Measurements from ENCODE around the gene C8G.
A peak's percentile ranks its signal among the peaks of the same experiment; 100 is the strongest.

The C8G gene

DNA sequence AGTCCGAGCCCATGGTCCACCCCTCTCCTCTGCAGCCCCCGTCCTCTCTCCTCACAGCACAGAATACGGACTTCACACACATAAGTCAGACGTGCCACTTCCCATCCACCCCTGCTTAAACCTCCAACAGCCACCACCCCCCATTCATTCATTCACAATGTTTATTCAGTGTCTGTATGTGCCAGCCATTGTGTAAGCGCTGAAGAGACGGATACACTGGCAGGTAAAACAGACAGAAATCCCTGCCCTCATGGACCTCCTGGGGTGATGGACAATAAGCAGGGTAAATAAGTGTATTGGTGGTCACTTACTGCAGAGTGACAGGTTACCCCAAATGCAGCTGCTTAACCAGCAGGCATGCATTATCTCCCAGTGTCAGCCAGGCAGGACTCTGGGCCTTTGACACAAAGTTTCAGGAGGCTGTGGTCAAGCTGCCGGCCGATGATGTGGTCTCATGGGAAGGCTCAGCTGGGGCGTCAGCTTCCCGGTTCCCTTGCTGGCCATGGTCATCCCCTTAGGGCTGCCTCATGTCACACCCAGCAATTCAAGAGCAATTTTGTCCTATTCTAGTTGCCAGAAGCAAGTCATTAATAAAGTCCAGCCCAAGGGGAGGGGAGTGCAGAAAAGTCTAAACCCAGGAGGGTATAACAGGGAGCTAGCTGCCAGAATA lies 45.3 kb downstream of the C8G start:
- peaks cover 38% of the 10 kb centered on the region for H3K27me3 ChIP-seq (ENCODE audit: control insufficient read depth, insufficient read depth, low read length)
- H3K4me1 ChIP-seq (ENCODE audit: control insufficient read depth, insufficient read depth, low read length) = no peaks in the 10 kb centered on the region
- H3K27ac ChIP-seq (ENCODE audit: low read depth, low read length) = no peak overlapping the region
- no peak overlapping the region for H3K4me3 ChIP-seq (ENCODE audit: low read depth, low read length)
- H3K9ac ChIP-seq (ENCODE audit: low read depth, low read length) = no peak overlapping the region
- 0 out of 2 replicates have a peak, but pooled peaks cover 7% of the 10 kb centered on the region for H3K36me3 ChIP-seq (ENCODE audit: control insufficient read depth, insufficient read depth, low read length)
- H3K9me3 ChIP-seq (ENCODE audit: control insufficient read depth, insufficient read depth, low read length) = no peaks in the 10 kb centered on the region

DNA sequence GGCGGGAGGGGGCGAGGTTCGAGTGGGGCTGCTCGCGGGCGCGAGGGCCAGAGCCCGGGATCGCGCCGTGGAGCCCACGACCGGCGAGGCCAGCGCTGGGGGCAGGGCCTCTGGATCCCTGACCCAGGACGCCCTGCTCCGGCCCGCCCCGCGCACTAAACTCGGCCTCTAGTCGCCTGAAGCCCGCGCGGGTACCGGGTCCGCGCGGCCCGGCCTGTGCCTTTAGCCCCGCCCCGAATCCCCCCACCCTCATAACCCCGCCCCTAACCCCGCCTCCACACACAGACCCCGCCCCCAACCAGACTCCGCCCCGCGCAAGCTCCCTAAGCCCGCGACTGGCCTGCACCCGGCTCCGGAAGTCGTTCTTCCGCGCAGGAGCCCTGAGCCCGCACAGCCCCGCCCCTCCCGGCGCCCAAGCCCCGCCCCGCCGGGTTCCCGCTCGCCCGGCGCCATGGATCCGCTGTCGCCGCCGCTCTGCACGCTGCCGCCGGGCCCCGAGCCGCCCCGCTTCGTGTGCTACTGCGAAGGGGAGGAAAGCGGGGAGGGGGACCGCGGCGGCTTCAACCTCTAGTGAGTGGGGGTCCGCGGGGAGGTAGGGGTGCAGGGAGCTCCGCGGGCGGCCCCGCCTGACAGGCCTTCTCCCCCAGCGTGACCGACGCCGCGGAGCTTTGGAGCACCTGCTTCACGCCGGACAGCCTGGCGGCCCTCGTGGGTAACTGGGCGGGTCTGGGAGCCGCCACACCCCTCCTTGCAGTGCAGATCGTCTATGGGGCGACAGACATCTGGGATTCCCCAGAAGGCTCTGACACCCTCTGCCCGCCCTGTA lies 47.2 kb downstream of the C8G start, which contains the start of gene PAXX:
TSS of gene PAXX (plus strand) at position 430 of the 826 bp plus-strand sequence. CDS start at position 452, 22 bp downstream.
- Histone ChIP-seq H3K4me3 (ENCODE audit: low read depth, low read length) (peak within 1 kb of the TSS; percentile 80), H3K4me1 (ENCODE audit: control insufficient read depth, insufficient read depth, low read length) (peaks cover 2% of the 10 kb centered on the region; the same call in 1 of the 2 replicates), H3K27ac (ENCODE audit: low read depth, low read length) (peak within 1 kb of the TSS; percentile 68), H3K9ac (ENCODE audit: low read depth, low read length) (peak within 1 kb of the TSS; percentile 48; the same call in 1 of the 2 replicates), H3K36me3 (ENCODE audit: control insufficient read depth, insufficient read depth, low read length) (0 out of 2 replicates have a peak, but pooled peaks cover 7% of the 10 kb centered on the region), H3K9me3 (ENCODE audit: control insufficient read depth, insufficient read depth, low read length) (no peaks in the 10 kb centered on the region), H3K27me3 (ENCODE audit: control insufficient read depth, insufficient read depth, low read length) (peaks cover 40% of the 10 kb centered on the region)

GRCh38 chr9:136992819-136993369 lies 47.9 kb downstream of the C8G start:
- Histone ChIP-seq H3K36me3 (ENCODE audit: control insufficient read depth, insufficient read depth, low read length) (0 out of 2 replicates have a peak, but pooled peaks cover 7% of the 10 kb centered on the region), H3K9ac (ENCODE audit: low read depth, low read length) (0 out of 2 replicates have a peak overlapping the region, but pooled peaks have one; percentile 48), H3K4me3 (ENCODE audit: low read depth, low read length) (peak overlapping the region; percentile 80), H3K27me3 (ENCODE audit: control insufficient read depth, insufficient read depth, low read length) (peaks cover 45% of the 10 kb centered on the region), H3K4me1 (ENCODE audit: control insufficient read depth, insufficient read depth, low read length) (peaks cover 6% of the 10 kb centered on the region; the same call in 1 of the 2 replicates), H3K27ac (ENCODE audit: low read depth, low read length) (no peak overlapping the region), H3K9me3 (ENCODE audit: control insufficient read depth, insufficient read depth, low read length) (no peaks in the 10 kb centered on the region)

DNA sequence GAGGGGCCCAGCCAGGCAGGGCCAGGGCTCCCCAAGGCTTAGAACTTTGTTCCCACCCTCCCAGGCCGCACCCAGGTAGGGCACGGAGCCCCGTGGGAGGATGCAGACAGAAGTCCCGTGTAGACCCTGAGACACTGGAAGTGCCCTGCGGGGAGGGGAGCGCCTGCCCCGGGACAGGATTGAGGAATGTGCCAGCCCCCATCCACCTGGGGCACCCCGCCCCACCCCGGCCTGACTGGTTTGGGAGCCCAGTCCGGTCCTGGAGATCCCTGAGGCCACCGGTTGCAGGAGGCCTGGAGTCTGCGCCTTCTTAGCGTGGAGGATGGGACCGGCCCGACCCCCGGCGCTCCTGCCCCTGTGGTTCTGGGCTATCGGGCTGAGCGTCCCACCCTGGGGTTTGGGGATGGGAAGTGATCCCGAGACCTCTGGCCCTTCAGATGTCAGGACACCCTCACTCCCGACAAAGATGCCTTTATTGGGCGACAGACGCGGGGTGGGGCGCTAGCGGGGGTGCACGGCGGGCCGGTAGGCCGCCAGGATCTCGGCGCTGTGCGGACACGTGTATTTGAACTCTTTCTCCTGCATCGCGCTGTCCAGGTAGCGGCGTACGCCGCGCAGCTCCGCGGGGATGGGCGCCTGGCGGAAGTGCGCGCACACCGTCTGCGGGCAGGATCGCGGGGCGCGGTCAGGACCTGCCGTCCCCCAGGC lies 49.3 kb downstream of the C8G start:
- peaks cover 6% of the 10 kb centered on the region; the same call in 1 of the 2 replicates for H3K4me1 ChIP-seq (ENCODE audit: control insufficient read depth, insufficient read depth, low read length)
- H3K9me3 ChIP-seq (ENCODE audit: control insufficient read depth, insufficient read depth, low read length) = no peaks in the 10 kb centered on the region
- no peak overlapping the region for H3K9ac ChIP-seq (ENCODE audit: low read depth, low read length)
- no peak overlapping the region for H3K27ac ChIP-seq (ENCODE audit: low read depth, low read length)
- 0 out of 2 replicates have a peak, but pooled peaks cover 7% of the 10 kb centered on the region for H3K36me3 ChIP-seq (ENCODE audit: control insufficient read depth, insufficient read depth, low read length)
- peaks cover 45% of the 10 kb centered on the region for H3K27me3 ChIP-seq (ENCODE audit: control insufficient read depth, insufficient read depth, low read length)
- H3K4me3 ChIP-seq (ENCODE audit: low read depth, low read length) = peak overlapping the region; percentile 40; the same call in 1 of the 2 replicates

DNA sequence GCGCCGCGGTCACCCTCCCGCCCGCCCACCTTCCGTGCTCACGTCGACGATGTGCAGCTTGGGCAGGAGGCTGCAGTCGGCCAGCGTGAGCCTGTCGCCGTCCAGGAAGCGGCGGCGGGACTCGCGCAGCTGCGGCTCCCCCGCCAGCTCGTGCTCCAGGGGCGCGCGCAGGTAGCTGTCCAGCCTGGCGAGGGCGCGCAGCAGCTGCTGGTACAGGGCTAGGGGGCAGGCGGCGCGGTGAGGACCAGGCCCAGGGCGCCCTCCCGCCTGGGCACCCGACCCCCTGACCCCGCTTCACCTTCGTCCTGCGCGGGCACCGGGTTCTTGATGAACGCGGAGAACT lies 49.8 kb downstream of the C8G start:
- Histone ChIP-seq H3K9ac (ENCODE audit: low read depth, low read length) (no peak overlapping the region), H3K36me3 (ENCODE audit: control insufficient read depth, insufficient read depth, low read length) (0 out of 2 replicates have a peak, but pooled peaks cover 7% of the 10 kb centered on the region), H3K27me3 (ENCODE audit: control insufficient read depth, insufficient read depth, low read length) (peaks cover 45% of the 10 kb centered on the region), H3K4me1 (ENCODE audit: control insufficient read depth, insufficient read depth, low read length) (peaks cover 6% of the 10 kb centered on the region; the same call in 1 of the 2 replicates), H3K27ac (ENCODE audit: low read depth, low read length) (no peak overlapping the region), H3K4me3 (ENCODE audit: low read depth, low read length) (peak overlapping the region; percentile 46), H3K9me3 (ENCODE audit: control insufficient read depth, insufficient read depth, low read length) (no peaks in the 10 kb centered on the region)

DNA sequence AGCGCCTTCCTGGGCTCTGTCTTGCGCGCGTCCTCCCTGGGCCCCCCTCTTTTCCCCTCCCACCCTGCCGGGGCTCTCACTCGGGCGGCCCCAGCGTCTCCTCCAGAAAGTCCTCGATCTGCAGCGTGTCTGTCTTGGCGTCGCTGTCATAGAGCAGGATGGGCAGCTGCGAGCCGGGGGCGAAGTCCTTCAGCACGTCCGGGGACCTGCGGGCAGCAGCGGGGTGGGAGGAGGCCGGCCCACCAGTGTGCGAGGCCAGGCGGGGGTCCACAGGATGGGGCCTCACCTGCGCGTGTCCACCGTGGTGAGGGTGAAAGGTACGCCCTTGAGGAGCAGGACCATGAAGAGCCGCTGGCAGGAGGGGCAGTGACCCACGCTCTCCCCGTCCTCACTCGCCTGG lies 50.3 kb downstream of the C8G start:
- Histone ChIP-seq H3K27me3 (ENCODE audit: control insufficient read depth, insufficient read depth, low read length) (peaks cover 45% of the 10 kb centered on the region), H3K27ac (ENCODE audit: low read depth, low read length) (no peak overlapping the region), H3K9me3 (ENCODE audit: control insufficient read depth, insufficient read depth, low read length) (no peaks in the 10 kb centered on the region), H3K4me1 (ENCODE audit: control insufficient read depth, insufficient read depth, low read length) (peaks cover 6% of the 10 kb centered on the region; the same call in 1 of the 2 replicates), H3K4me3 (ENCODE audit: low read depth, low read length) (peak overlapping the region; percentile 46), H3K36me3 (ENCODE audit: control insufficient read depth, insufficient read depth, low read length) (0 out of 2 replicates have a peak, but pooled peaks cover 7% of the 10 kb centered on the region), H3K9ac (ENCODE audit: low read depth, low read length) (no peak overlapping the region)

DNA sequence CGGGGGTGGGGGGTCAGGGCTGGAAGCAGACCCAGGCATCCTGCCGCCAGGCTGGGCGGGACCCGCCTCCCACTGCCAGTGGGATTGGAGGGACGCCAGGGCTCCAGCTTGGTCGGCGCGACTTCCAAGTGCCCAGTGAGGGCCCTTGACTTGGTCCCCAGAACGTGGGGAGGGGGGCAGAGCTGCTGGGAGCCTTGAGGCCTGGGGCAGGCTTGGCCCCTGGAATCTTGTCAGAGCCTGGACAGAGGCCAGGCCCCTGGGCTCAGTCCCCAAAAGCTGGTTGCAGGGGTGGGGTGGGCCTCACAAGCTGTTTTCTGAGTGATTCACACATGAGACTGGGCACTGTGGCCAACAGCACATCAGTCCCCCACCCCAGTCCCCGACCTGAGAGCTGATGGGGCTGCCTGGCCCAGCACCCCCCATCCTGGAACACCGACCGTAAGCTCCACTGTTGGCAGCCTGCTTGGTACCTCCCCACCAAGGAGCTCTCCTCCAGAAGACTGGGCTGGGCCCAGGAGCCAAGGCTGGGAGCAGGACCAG lies 50.8 kb downstream of the C8G start:
- Histone ChIP-seq H3K4me3 (ENCODE audit: low read depth, low read length) (no peak overlapping the region), H3K9me3 (ENCODE audit: control insufficient read depth, insufficient read depth, low read length) (no peaks in the 10 kb centered on the region), H3K36me3 (ENCODE audit: control insufficient read depth, insufficient read depth, low read length) (0 out of 2 replicates have a peak, but pooled peaks cover 7% of the 10 kb centered on the region), H3K27me3 (ENCODE audit: control insufficient read depth, insufficient read depth, low read length) (peaks cover 41% of the 10 kb centered on the region), H3K9ac (ENCODE audit: low read depth, low read length) (no peak overlapping the region), H3K27ac (ENCODE audit: low read depth, low read length) (no peak overlapping the region), H3K4me1 (ENCODE audit: control insufficient read depth, insufficient read depth, low read length) (peaks cover 6% of the 10 kb centered on the region; the same call in 1 of the 2 replicates)
